K562 (cell line): Measurements from ENCODE around the gene MYO1D. TPM values are rescaled to one million over a fixed set of nuclear protein-coding genes. Genes with fewer than 3 reads are reported as not detected.

Experiments
- CBX3 ChIP-seq, 2 experiments: IDR thresholded peaks; 1 replicate in 1 of 2; 2 replicates in 1 of 2; pipeline ENCODE4 v1.6.1; 2012; ENCODE audit warnings: inconsistent platforms in 2 of 2, low read length in 2 of 2, borderline replicate concordance in 1 of 2, control low read depth in 1 of 2
- COPS2 ChIP-seq: fragments of 450-650 bp; conservative IDR thresholded peaks from 2 replicates; pipeline ENCODE4 v1.6.1; 2016; ENCODE audit warnings: mild to moderate bottlenecking, moderate library complexity
- E2F1 ChIP-seq: sonication (generic); formaldehyde crosslinking; IDR thresholded peaks from 2 replicates; pipeline ENCODE4 v1.8.1; 2023; ENCODE audit warnings: mild to moderate bottlenecking, missing genetic modification reagents, moderate library complexity
- ETV6 ChIP-seq, 3 experiments: fragments of 150-350 bp in 1 of 3; sonication (generic) in 1 of 3; formaldehyde crosslinking in 1 of 3; IDR thresholded peaks; 2 replicates each; pipeline versions ENCODE4 v1.6.1 to v1.8.0; 2014 to 2022; ENCODE audit warnings: borderline replicate concordance in 2 of 3, low read depth in 2 of 3, antibody characterized with exemption in 1 of 3, low read length in 1 of 3, mild to moderate bottlenecking in 1 of 3, missing genetic modification reagents in 1 of 3
- FOXA1 ChIP-seq: fragments of 450-650 bp; IDR thresholded peaks from 2 replicates; pipeline ENCODE4 v1.6.1; 2016; ENCODE audit warnings: mild to moderate bottlenecking, borderline replicate concordance
- FOXK1 ChIP-seq: sonication (generic); formaldehyde crosslinking; IDR thresholded peaks from 2 replicates; pipeline ENCODE4 v1.8.0; 2022; ENCODE audit warnings: missing genetic modification reagents, mild to moderate bottlenecking, borderline replicate concordance
- HDAC1 ChIP-seq, 2 experiments: fragments of 450-650 bp; IDR thresholded peaks; 2 replicates each; pipeline ENCODE4 v1.6.1; 2016 to 2017; ENCODE audit warnings: inconsistent platforms in 1 of 2, mild to moderate bottlenecking in 1 of 2, moderate library complexity in 1 of 2
- HINFP ChIP-seq: fragments of 450-650 bp; conservative IDR thresholded peaks from 2 replicates; pipeline ENCODE4 v1.6.1; 2016; ENCODE audit warnings: missing genetic modification characterization, low read depth, mild to moderate bottlenecking, control low read depth, missing compliant biosample characterization
- HMG20B ChIP-seq: fragments of 250-450 bp; sonication (Bioruptor Pico); IDR thresholded peaks from 2 replicates; pipeline ENCODE4 v1.5.0; 2021; ENCODE audit warnings: mild to moderate bottlenecking
- KLF6 ChIP-seq: fragments of 250-450 bp; sonication (Bioruptor Pico); IDR thresholded peaks from 2 replicates; pipeline ENCODE4 v1.4.0; 2020; ENCODE audit warnings: mild to moderate bottlenecking, moderate library complexity, borderline replicate concordance
- LCOR ChIP-seq: sonication (generic); formaldehyde crosslinking; IDR thresholded peaks from 2 replicates; pipeline ENCODE4 v1.8.0; 2022; ENCODE audit warnings: mild to moderate bottlenecking, missing genetic modification reagents
- MBD2 ChIP-seq: sonication (generic); IDR thresholded peaks from 2 replicates; pipeline ENCODE4 v1.6.1; 2016; ENCODE audit warnings: low read depth, borderline replicate concordance
- MIER1 ChIP-seq: fragments of 450-650 bp; IDR thresholded peaks from 2 replicates; pipeline ENCODE4 v1.6.1; 2016; ENCODE audit warnings: antibody characterized with exemption, mild to moderate bottlenecking, low read depth
- NRF1 ChIP-seq, 2 experiments: fragments of 450-650 bp; IDR thresholded peaks in 1 of 2; conservative IDR thresholded peaks in 1 of 2; 2 replicates each; pipeline ENCODE4 v1.6.1; 2014; ENCODE audit warnings: mild to moderate bottlenecking in 2 of 2
- PHF8 ChIP-seq: fragments of 200-600 bp; sonication (generic); IDR thresholded peaks from 2 replicates; pipeline ENCODE4 v1.6.1; 2012; ENCODE audit warnings: mixed run types, mild to moderate bottlenecking, inconsistent platforms, low read length, moderate library complexity, borderline replicate concordance
- RFX5 ChIP-seq: IDR thresholded peaks from 2 replicates; pipeline ENCODE4 v1.6.1; 2011; ENCODE audit warnings: low read depth, mild to moderate bottlenecking, improper control_type of control experiment, low read length
- SRF ChIP-seq, 2 experiments: fragments of 250-450, 450-650 bp in 1 of 2; sonication (Bioruptor Pico) in 1 of 2; sonication (generic) in 1 of 2; formaldehyde crosslinking; IDR thresholded peaks; 2 replicates each; pipeline versions ENCODE4 v1.5.0 to v1.5.1; 2020 to 2022; ENCODE audit warnings: mild to moderate bottlenecking in 1 of 2, missing genetic modification reagents in 1 of 2
- TARDBP ChIP-seq: fragments of 450-650 bp; IDR thresholded peaks from 2 replicates; pipeline ENCODE4 v1.6.1; 2016
- ZNF140 ChIP-seq: fragments of 250-450 bp; sonication (Bioruptor Pico); IDR thresholded peaks from 2 replicates; pipeline ENCODE4 v1.8.0; 2021; ENCODE audit warnings: moderate library complexity, mild to moderate bottlenecking, inconsistent platforms
- ZNF217 ChIP-seq: sonication (generic); formaldehyde crosslinking; IDR thresholded peaks from 2 replicates; pipeline ENCODE4 v1.8.0; 2022; ENCODE audit warnings: mild to moderate bottlenecking, missing genetic modification reagents
- ZNF224 ChIP-seq: sonication (generic); formaldehyde crosslinking; IDR thresholded peaks from 2 replicates; pipeline ENCODE4 v1.8.0; 2022; ENCODE audit warnings: mild to moderate bottlenecking, missing genetic modification reagents
- ZNF695 ChIP-seq: fragments of 450-650 bp; formaldehyde crosslinking; IDR thresholded peaks from 2 replicates; pipeline ENCODE4 v1.4.0; 2020; ENCODE audit warnings: mild to moderate bottlenecking, moderate library complexity
- polyA plus RNA-seq, 8 experiments: library from polyadenylated mRNA; depleted of rRNA in 4 of 8; stranded (reverse) in 5 of 8; unstranded in 3 of 8; fragments of >200 nt; fragmentation: Nextera tagmentation in 2 of 8; fragmentation: Illumina TruSeq in 1 of 8; extraction: Ambion mirVana in 2 of 8; extraction: Trizol in 1 of 8; gene quantifications; 2 replicates each; pipeline versions ENCODE4 v1.2.1 to v1.2.3, GENCODE V29; 2011 to 2014; ENCODE audit warnings: inconsistent platforms in 1 of 8, missing spikeins in 1 of 8
- total RNA-seq, 7 experiments: library from RNA; depleted of rRNA in 6 of 7; stranded (reverse); fragments of >200 nt in 6 of 7; fragmentation: Illumina TruSeq in 2 of 7; extraction: Trizol in 2 of 7; gene quantifications; 2 replicates each; pipeline versions ENCODE4 v1.2.1 to v1.2.3, GENCODE V29; 2011 to 2021; ENCODE audit warnings: low replicate concordance in 1 of 7
- TF ChIP-seq, protein P1 (sequence below): sonication (generic); IDR thresholded peaks from 2 replicates; pipeline ENCODE4 v1.6.1; 2016
- TF ChIP-seq, protein P2 (sequence below): fragments of 450-650 bp; formaldehyde crosslinking; conservative IDR thresholded peaks from 2 replicates; pipeline ENCODE4 v1.4.0; 2022; ENCODE audit warnings: mild to moderate bottlenecking, missing genetic modification characterization

The MYO1D gene
- total and polyA plus RNA-seq, 9 of the 15 experiments (the other 6 are each of a cell fraction or from before 2014, with no cell fraction given): 2.1 to 71.2 (median 45.4) TPM

DNA sequence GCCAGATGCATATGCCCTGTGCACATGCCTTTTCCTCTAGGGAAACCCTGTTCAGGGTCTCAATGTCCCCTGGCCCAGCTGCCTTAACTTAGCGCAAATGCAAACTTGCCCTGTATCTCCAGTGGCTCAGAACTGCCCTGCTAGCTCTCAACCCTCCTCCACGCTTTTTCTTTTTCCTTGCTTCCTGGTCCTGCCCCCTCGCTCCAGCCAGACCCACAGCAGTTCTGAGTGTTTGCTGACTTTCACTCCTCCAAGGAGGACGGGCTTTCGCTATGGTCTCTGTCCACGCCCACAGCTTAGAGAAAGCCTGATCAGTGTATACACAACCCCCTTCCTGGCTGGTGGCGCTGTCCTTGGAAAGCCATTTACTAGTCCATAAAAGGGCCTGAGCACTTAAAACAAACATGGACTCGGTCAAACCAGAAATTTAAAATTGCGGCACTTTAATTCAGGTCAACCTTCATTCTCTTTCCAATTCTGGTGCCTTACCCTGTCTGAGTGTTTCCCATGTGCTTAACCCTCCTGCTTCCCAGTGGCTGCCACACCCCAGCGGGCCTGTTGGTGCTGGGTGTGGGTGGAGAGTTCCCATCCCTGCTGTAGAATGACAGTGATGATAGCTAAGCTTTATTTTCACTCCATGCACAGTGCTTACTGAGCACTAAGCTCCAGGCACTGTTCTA is 35.4 kb upstream of the MYO1D start (continued):
- TF ChIP-seq ZNF224 (CRISPR knock-in tag) (no peak), ZNF217 (CRISPR knock-in tag) (no peak), COPS2 (no peak), FOXA1 (no peak), PHF8 (peak; percentile 40; the same call in 1 of the 2 replicates), ETV6 (IDR thresholded peaks at IDR 0.05; ENCODE audit: borderline replicate concordance in 1 of 2, low read depth in 2 of 2, low read length in 1 of 2) (no peak), ETV6 (CRISPR knock-in tag; IDR thresholded peaks at IDR 0.05; ENCODE audit: borderline replicate concordance) (no peak), HMG20B (CRISPR knock-in tag) (no peak), KLF6 (CRISPR knock-in tag) (no peak), MBD2 (no peak), FOXK1 (no peak), SRF (CRISPR knock-in tag; IDR thresholded peaks at IDR 0.05) (peak in 1 of 2 experiments; percentile 92; a peak in 2 of 4 replicates), NRF1 (conservative IDR thresholded peaks at IDR 0.05 in 1 of 2, IDR thresholded peaks at IDR 0.05 in 1 of 2) (peak; percentile 2 to 38; a peak in 2 of 4 replicates), TARDBP (no peak), LCOR (CRISPR knock-in tag) (no peak), E2F1 (no peak), CBX3 (IDR thresholded peaks at IDR 0.05; ENCODE audit: borderline replicate concordance in 1 of 2, low read length in 2 of 2) (no peak), MIER1 (no peak), ZNF140 (CRISPR knock-in tag) (no peak), HINFP (tag) (no peak), RFX5 (no peak), ZNF695 (CRISPR knock-in tag) (no peak), HDAC1 (IDR thresholded peaks at IDR 0.05) (peak in 1 of 2 experiments; percentile 45; a peak in 1 of 4 replicates)
- TF ChIP-seq, protein P1, sequence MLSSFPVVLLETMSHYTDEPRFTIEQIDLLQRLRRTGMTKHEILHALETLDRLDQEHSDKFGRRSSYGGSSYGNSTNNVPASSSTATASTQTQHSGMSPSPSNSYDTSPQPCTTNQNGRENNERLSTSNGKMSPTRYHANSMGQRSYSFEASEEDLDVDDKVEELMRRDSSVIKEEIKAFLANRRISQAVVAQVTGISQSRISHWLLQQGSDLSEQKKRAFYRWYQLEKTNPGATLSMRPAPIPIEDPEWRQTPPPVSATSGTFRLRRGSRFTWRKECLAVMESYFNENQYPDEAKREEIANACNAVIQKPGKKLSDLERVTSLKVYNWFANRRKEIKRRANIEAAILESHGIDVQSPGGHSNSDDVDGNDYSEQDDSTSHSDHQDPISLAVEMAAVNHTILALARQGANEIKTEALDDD: peak; percentile 90
- TF ChIP-seq, protein P2, sequence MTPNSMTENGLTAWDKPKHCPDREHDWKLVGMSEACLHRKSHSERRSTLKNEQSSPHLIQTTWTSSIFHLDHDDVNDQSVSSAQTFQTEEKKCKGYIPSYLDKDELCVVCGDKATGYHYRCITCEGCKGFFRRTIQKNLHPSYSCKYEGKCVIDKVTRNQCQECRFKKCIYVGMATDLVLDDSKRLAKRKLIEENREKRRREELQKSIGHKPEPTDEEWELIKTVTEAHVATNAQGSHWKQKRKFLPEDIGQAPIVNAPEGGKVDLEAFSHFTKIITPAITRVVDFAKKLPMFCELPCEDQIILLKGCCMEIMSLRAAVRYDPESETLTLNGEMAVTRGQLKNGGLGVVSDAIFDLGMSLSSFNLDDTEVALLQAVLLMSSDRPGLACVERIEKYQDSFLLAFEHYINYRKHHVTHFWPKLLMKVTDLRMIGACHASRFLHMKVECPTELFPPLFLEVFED (CRISPR knock-in tag): no peak
